ENCODE results near the gene ARIH2.

ARIH2 gene

GRCh38 chr3:49015072-49015471 is 96.4 kb downstream of the ARIH2 start:
- no peak for DNase-seq (ENCODE audit: low spot score)
- in situ Hi-C loops (cut with MboI; ENCODE audit: low sequenced_read_pairs, unreplicated experiment), result no loop called here
- TF ChIP-seq CTCF (IDR thresholded peaks at IDR 0.05; ENCODE audit: borderline replicate concordance, control extremely low read depth, extremely low read depth, insufficient read depth, missing control alignments), result no peak

GRCh38 chr3:49015765-49016164 is 97.1 kb downstream of the ARIH2 start:
- no peak for DNase-seq (ENCODE audit: low spot score)
- in situ Hi-C loops (cut with MboI; ENCODE audit: low sequenced_read_pairs, unreplicated experiment), result no loop called here
- TF ChIP-seq CTCF (IDR thresholded peaks at IDR 0.05; ENCODE audit: borderline replicate concordance, control extremely low read depth, extremely low read depth, insufficient read depth, missing control alignments), result no peak

GRCh38 chr3:49016414-49017228 is 98.0 kb downstream of the ARIH2 start:
- no peak for TF ChIP-seq CTCF (IDR thresholded peaks at IDR 0.05; ENCODE audit: borderline replicate concordance, control extremely low read depth, extremely low read depth, insufficient read depth, missing control alignments)
- DNase-seq (ENCODE audit: low spot score), result no peak
- in situ Hi-C loops (cut with MboI; ENCODE audit: low sequenced_read_pairs, unreplicated experiment), result no loop called here

- no peak for TF ChIP-seq CTCF (IDR thresholded peaks at IDR 0.05; ENCODE audit: borderline replicate concordance, control extremely low read depth, extremely low read depth, insufficient read depth, missing control alignments)
- no peak for DNase-seq (ENCODE audit: low spot score)
- in situ Hi-C loops (cut with MboI; ENCODE audit: low sequenced_read_pairs, unreplicated experiment), result no loop called here
Measured at GRCh38 chr3:49017229-49017970, 98.8 kb downstream of the ARIH2 start.

- DNase-seq (ENCODE audit: low spot score), result peak; percentile 89
- no peak for TF ChIP-seq CTCF (IDR thresholded peaks at IDR 0.05; ENCODE audit: borderline replicate concordance, control extremely low read depth, extremely low read depth, insufficient read depth, missing control alignments)
- in situ Hi-C loops (cut with MboI; ENCODE audit: low sequenced_read_pairs, unreplicated experiment), result no loop called here
Measured at GRCh38 chr3:49017971-49018706, 99.5 kb downstream of the ARIH2 start, which contains the start of gene DALRD3. DALRD3 (minus strand) TSS chr3:49018580; CDS start chr3:49018564, 16 bp downstream.

GRCh38 chr3:49018707-49019006 is 100.0 kb downstream of the ARIH2 start:
- in situ Hi-C loops (cut with MboI; ENCODE audit: low sequenced_read_pairs, unreplicated experiment), result no loop called here

More at GRCh38 chr3:49018707-49019006, 100.0 kb downstream of the ARIH2 start:
- TF ChIP-seq CTCF (IDR thresholded peaks at IDR 0.05; ENCODE audit: borderline replicate concordance, control extremely low read depth, extremely low read depth, insufficient read depth, missing control alignments), result no peak
- no peak for DNase-seq (ENCODE audit: low spot score)
